OCI-LY7 (cell line): Measurements from ENCODE around the gene MECR.
"Not testable (repeated sequence)": the region's sequence is repeated elsewhere in the genome, so short reads cannot be mapped to it uniquely, and the experiment has no call there.

Source experiments
- CTCF ChIP-seq: fragments of 200-600 bp; sonication (generic); conservative IDR thresholded peaks from 2 replicates; pipeline ENCODE4 v1.5.1; 2014; ENCODE audit warnings: mild to moderate bottlenecking, antibody characterized with exemption, low read length, moderate library complexity, mixed read lengths
- EZH2phosphoT487 ChIP-seq: fragments of 200-600 bp; sonication (generic); IDR thresholded peaks from 2 replicates; pipeline ENCODE4 v1.6.1; 2018; ENCODE audit warnings: low read depth, borderline replicate concordance, mild to moderate bottlenecking, mixed run types, antibody characterized with exemption, low read length, moderate library complexity, mixed read lengths

DNA sequence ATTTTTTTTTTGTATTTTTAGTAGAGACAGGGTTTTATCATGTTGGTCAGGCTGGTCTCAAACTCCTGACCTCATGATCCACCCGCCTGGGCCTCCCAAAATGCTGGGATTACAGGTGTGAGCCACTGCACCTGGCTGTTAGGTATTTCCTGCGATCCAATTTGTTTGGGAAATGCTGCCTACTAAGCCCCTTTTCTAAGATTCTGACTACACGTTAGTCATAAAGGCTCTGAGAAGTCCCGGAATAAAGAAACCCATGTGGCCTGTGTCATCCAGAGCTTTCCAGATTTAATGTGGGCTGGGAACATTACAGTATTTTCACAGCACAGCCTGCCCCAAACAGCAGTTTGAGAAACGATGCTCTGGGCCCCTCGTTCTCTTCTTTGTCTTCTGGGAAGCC lies 8.5 kb downstream of the MECR start:
- TF ChIP-seq CTCF, EZH2phosphoT487: not testable (repeated sequence)
